Measurements from ENCODE around the gene GNAO1.

The GNAO1 gene

DNA sequence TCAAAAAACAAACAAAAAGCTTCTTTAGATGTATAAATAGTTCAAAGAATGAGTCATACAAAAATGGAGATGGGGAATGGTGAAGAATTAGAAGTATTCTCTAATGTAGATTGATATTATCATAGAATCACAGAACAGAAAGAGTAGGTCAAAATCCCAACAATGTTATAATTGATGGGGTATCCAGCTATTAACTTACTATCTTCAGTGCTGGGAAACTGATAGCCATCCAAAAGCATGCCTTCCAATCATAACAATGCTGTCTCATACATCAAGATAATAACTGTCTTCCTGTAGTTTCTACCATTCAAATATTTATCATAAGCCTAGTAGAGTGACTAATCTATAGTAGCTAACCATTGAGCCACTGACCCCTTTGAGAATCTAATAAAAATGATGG is 26.7 kb upstream of the GNAO1 start:
- TF ChIP-seq, protein P1, sequence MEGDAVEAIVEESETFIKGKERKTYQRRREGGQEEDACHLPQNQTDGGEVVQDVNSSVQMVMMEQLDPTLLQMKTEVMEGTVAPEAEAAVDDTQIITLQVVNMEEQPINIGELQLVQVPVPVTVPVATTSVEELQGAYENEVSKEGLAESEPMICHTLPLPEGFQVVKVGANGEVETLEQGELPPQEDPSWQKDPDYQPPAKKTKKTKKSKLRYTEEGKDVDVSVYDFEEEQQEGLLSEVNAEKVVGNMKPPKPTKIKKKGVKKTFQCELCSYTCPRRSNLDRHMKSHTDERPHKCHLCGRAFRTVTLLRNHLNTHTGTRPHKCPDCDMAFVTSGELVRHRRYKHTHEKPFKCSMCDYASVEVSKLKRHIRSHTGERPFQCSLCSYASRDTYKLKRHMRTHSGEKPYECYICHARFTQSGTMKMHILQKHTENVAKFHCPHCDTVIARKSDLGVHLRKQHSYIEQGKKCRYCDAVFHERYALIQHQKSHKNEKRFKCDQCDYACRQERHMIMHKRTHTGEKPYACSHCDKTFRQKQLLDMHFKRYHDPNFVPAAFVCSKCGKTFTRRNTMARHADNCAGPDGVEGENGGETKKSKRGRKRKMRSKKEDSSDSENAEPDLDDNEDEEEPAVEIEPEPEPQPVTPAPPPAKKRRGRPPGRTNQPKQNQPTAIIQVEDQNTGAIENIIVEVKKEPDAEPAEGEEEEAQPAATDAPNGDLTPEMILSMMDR (conservative IDR thresholded peaks at IDR 0.05), result no peak
- no peak for TF ChIP-seq ZFX (IDR thresholded peaks at IDR 0.05)
- H3K27ac ChIP-seq, result no peak overlapping the region

- no peak for TF ChIP-seq ZFX (IDR thresholded peaks at IDR 0.05)
- TF ChIP-seq, protein P1 (conservative IDR thresholded peaks at IDR 0.05), result no peak
- H3K27ac ChIP-seq, result no peak overlapping the region
Measured at GRCh38 chr16:56174411-56174810, 16.9 kb upstream of the GNAO1 start.

DNA sequence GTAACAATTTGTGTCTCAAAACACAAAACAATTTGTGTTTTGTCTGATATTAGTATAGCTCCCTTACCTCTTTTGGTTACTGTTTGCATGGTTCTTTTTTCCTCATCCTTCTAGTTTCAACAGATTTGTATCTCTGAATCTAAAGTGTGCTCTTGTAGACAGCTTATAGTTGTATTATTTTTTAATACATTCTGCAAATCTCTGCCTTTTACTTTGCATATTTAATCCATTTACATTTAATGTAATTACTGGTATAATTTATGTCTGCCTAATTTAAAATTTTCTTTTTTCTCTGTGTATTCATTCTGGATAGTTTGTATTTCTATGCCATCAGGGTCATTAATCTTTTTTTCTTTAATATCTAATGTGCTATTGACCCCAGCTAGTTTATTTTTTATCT is 9.9 kb upstream of the GNAO1 start:
- TF ChIP-seq, protein P1 (conservative IDR thresholded peaks at IDR 0.05), result no peak
- TF ChIP-seq ZFX (IDR thresholded peaks at IDR 0.05), result no peak

GRCh38 chr16:56183266-56183665 is 8.0 kb upstream of the GNAO1 start:
- no peak for TF ChIP-seq ZFX (IDR thresholded peaks at IDR 0.05)
- TF ChIP-seq, protein P1 (conservative IDR thresholded peaks at IDR 0.05), result no peak
- no peak overlapping the region for H3K27ac ChIP-seq

More for the DNA sequence above, 9.9 kb upstream of the GNAO1 start:
- H3K27ac ChIP-seq, result no peak overlapping the region

DNA sequence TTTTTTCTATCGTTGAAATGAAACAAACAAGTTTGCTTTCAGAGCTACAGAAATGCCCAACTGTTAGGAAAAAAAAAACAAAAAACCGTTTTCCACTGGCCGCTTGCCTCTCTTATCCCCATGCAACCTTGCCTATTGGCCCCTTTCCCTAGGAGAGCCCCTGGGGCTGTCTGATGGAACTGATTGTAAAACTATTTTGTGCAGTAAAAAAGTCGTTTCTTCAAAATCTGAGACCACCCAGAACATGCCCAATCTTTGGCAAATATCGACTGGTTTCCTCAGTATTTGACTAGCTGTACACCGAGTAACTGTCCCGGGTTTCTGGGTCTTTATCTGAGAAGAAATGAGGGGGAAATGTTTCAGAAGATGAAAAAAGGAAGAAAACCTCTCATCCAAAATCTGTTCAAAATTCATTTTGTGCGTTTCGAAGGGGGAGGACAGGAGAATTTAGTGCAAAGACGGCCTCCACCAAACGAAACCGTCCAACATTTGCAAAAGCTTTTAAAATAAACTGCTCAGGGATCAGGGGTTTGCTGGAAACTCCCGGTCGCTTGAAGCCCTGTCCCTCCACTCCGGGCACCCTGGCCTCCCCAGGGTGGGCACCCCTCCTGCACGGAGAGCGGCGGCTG is 1.1 kb upstream of the GNAO1 start:
- TF ChIP-seq, protein P1 (conservative IDR thresholded peaks at IDR 0.05), result no peak
- TF ChIP-seq ZFX (IDR thresholded peaks at IDR 0.05), result no peak
- no peak overlapping the region for H3K27ac ChIP-seq

DNA sequence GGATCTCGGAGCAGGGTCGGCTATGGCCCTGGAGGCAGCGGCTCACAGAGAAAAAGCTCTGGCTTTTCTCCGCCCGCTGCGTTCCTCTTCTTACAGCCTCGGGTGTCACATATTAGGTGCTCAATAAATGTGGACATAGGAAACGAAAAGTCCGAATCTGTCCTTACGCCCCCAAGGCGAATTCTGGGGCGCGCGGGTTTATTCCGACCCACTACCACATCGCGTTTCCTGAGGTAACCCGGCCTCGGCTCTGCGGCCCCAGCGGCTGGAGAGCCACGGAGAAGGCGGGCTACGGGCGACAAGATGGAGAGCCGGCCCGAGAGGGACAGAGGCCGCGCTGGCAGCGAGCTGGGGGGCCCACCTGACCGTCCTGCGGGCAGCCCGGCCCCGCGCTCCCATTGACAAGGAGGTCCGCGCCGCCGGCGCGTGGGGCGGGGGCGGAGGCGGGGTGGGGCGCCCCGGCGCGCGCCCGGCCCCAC is 573 bp upstream of the GNAO1 start:
- H3K27ac ChIP-seq, result no peak overlapping the region
- TF ChIP-seq, protein P1 (conservative IDR thresholded peaks at IDR 0.05), result no peak
- TF ChIP-seq ZFX (IDR thresholded peaks at IDR 0.05), result no peak

- TF ChIP-seq, protein P1 (conservative IDR thresholded peaks at IDR 0.05), result no peak
- no peak overlapping the region for H3K27ac ChIP-seq
Measured at GRCh38 chr16:56191835-56192634, 746 bp downstream of the GNAO1 start.
